Fibroblast of villous mesenchyme (primary cell): ENCODE measurements around the gene JAGN1. TPM values are rescaled to one million over a fixed set of nuclear protein-coding genes. Genes with fewer than 3 reads are reported as not detected.
A peak's percentile ranks its signal among the peaks of the same experiment; 100 is the strongest.

Experiments
- DNase-seq: peaks from one replicate; pipeline ENCODE4 v3.0.0-alpha.2; 2010; ENCODE audit warnings: low read depth
- H3K4me3 ChIP-seq: 2 replicates; pipeline ENCODE4 v1.5.1; 2011; ENCODE audit warnings: low read depth, mild to moderate bottlenecking, low read length
- CTCF ChIP-seq: IDR thresholded peaks from 2 replicates; pipeline ENCODE4 v1.5.1; 2012; ENCODE audit warnings: low read depth, mild to moderate bottlenecking, low read length; ENCODE audit not compliant: insufficient read depth
- total RNA-seq: library from RNA; depleted of rRNA; stranded (reverse); fragments of >200 nt; gene quantifications from 2 replicates; pipeline ENCODE4 v1.2.3, GENCODE V29; 2012

Gene JAGN1
- total RNA-seq, 1 donor = 24.2 TPM

GRCh38 chr3:9916734-9917680 lies 26.6 kb downstream of the JAGN1 start, which contains the start of gene IL17RC:
TSS of gene IL17RC (plus strand) at chr3:9917098. CDS start at chr3:9917316, 218 bp downstream.
- DNase-seq = peak; percentile 89
- peak within 1 kb of the TSS; percentile 73 for H3K4me3 ChIP-seq
- peak; percentile 3 for TF ChIP-seq CTCF

GRCh38 chr3:9917820-9918219 lies 27.4 kb downstream of the JAGN1 start:
- peak overlapping the region; percentile 73 for H3K4me3 ChIP-seq
- no peak for DNase-seq
- no peak for TF ChIP-seq CTCF

GRCh38 chr3:9918261-9919038 lies 28.0 kb downstream of the JAGN1 start:
- H3K4me3 ChIP-seq = no peak overlapping the region
- DNase-seq = no peak
- no peak for TF ChIP-seq CTCF

GRCh38 chr3:9928158-9928557 lies 37.7 kb downstream of the JAGN1 start:
- no peak overlapping the region for H3K4me3 ChIP-seq
- no peak for TF ChIP-seq CTCF
- DNase-seq = no peak

- no peak for TF ChIP-seq CTCF
- no peak for DNase-seq
- H3K4me3 ChIP-seq = no peak overlapping the region
These were observed 40.5 kb downstream of the JAGN1 start for GRCh38 chr3:9930804-9931418.

- DNase-seq = no peak
- TF ChIP-seq CTCF = no peak
- H3K4me3 ChIP-seq = peak overlapping the region; percentile 84
These were observed 42.1 kb downstream of the JAGN1 start for GRCh38 chr3:9932535-9932842.
